ENCODE measurements around the gene DCAF6.

The DCAF6 gene

DNA sequence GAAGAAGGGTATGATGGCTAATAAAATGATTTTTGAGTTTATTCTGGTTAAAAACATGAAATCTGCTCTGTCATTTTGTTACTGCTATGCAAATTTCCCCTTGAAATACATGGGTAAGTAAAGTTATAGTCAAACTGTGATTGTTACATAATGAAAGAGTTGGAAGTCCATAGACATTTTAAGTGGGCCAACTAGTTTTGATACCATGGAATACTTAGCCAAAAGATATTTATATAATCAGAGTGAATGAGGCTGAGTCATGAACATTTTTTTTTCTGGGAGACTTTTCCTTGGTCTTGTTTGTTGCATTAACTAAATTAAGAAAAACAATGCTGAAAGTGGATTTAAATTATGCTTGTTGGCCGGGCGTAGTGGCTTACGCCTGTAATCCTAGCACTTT lies 58.6 kb downstream of the DCAF6 start:
- Histone ChIP-seq H3K36me3 (replicated peaks; ENCODE audit: low read depth, low read length) (peaks cover 6% of the 10 kb centered on the region), H3K9me3 (ENCODE audit: insufficient read depth, low read length) (no peaks in the 10 kb centered on the region), H3K27ac (ENCODE audit: low read length) (no peak overlapping the region), H3K4me2 (ENCODE audit: low read length) (peak overlapping the region; percentile 4; the same call in 1 of the 2 replicates), H4K20me1 (ENCODE audit: insufficient read depth, low read length) (no peaks in the 10 kb centered on the region), H3K4me3 (ENCODE audit: low read length) (no peak overlapping the region), H3K9ac (ENCODE audit: low read length) (no peak overlapping the region), H2AFZ (ENCODE audit: low read depth, low read length) (no peak overlapping the region), H3K4me1 (ENCODE audit: low read length) (peaks cover 25% of the 10 kb centered on the region), H3K79me2 (ENCODE audit: low read length) (no peaks in the 10 kb centered on the region), H3K27me3 (ENCODE audit: low read depth, low read length) (no peaks in the 10 kb centered on the region)
- no peak for TF ChIP-seq EZH2phosphoT487 (IDR thresholded peaks at IDR 0.05; ENCODE audit: low read depth)
- TF ChIP-seq, protein P1, sequence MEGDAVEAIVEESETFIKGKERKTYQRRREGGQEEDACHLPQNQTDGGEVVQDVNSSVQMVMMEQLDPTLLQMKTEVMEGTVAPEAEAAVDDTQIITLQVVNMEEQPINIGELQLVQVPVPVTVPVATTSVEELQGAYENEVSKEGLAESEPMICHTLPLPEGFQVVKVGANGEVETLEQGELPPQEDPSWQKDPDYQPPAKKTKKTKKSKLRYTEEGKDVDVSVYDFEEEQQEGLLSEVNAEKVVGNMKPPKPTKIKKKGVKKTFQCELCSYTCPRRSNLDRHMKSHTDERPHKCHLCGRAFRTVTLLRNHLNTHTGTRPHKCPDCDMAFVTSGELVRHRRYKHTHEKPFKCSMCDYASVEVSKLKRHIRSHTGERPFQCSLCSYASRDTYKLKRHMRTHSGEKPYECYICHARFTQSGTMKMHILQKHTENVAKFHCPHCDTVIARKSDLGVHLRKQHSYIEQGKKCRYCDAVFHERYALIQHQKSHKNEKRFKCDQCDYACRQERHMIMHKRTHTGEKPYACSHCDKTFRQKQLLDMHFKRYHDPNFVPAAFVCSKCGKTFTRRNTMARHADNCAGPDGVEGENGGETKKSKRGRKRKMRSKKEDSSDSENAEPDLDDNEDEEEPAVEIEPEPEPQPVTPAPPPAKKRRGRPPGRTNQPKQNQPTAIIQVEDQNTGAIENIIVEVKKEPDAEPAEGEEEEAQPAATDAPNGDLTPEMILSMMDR (IDR thresholded peaks at IDR 0.05; ENCODE audit: low read depth, low read length): no peak

DNA sequence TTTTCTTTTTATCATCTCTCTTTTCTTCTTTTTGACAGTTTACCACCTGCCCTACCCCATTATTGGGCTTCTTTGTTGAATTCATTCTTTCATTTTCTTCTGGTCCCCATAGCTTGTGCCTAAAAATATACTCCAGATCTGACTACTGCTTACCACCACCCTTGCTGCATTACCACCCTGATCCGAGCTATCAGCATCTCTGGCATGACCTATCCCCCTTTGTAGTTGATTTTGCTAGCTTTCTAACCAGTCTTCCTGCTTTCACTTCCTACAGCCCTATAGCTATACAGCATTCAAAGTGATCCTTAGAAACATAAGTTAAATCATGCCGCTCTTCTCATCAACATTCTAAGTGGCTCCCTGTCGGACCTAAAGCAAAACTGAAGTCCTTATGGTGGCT lies 59.8 kb downstream of the DCAF6 start:
- no peak overlapping the region for H3K9ac ChIP-seq (ENCODE audit: low read length)
- H3K4me2 ChIP-seq (ENCODE audit: low read length): peak overlapping the region; percentile 35
- peaks cover 25% of the 10 kb centered on the region for H3K4me1 ChIP-seq (ENCODE audit: low read length)
- no peak overlapping the region for H3K27ac ChIP-seq (ENCODE audit: low read length)
- TF ChIP-seq, protein P1 (IDR thresholded peaks at IDR 0.05; ENCODE audit: low read depth, low read length): no peak
- TF ChIP-seq EZH2phosphoT487 (IDR thresholded peaks at IDR 0.05; ENCODE audit: low read depth): no peak
- H3K9me3 ChIP-seq (ENCODE audit: insufficient read depth, low read length): no peaks in the 10 kb centered on the region
- H4K20me1 ChIP-seq (ENCODE audit: insufficient read depth, low read length): no peaks in the 10 kb centered on the region
- H3K27me3 ChIP-seq (ENCODE audit: low read depth, low read length): no peaks in the 10 kb centered on the region
- no peak overlapping the region for H3K4me3 ChIP-seq (ENCODE audit: low read length)
- H3K79me2 ChIP-seq (ENCODE audit: low read length): no peaks in the 10 kb centered on the region
- H2AFZ ChIP-seq (ENCODE audit: low read depth, low read length): no peak overlapping the region
- H3K36me3 ChIP-seq (replicated peaks; ENCODE audit: low read depth, low read length): peaks cover 6% of the 10 kb centered on the region

DNA sequence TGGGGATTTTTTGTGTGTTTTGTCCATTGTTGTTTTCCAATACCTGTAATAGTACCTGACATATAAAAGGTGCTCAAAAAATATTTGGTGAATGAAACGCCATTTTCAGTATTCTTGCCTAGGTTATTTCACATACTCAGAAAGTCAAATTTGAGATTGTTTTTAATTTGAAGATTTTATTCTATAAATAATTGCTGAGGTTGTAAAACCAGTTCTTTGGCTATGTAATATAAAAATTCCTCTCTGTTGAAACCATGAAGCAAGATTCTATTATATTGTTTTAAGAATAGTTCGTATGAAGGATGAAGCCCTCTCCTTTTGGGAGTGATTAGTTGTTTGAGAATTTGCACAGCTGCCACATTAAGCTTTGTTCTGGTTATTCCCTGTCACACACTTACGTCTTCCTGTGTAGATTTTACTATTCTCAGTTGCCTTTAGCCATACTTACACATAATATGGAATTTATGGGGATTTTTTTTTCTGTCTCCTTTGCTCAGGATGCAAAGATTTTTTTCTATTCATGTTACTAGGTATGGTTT lies 60.6 kb downstream of the DCAF6 start:
- Histone ChIP-seq H3K27ac (ENCODE audit: low read length) (no peak overlapping the region), H4K20me1 (ENCODE audit: insufficient read depth, low read length) (no peaks in the 10 kb centered on the region), H3K4me1 (ENCODE audit: low read length) (peaks cover 25% of the 10 kb centered on the region), H3K36me3 (replicated peaks; ENCODE audit: low read depth, low read length) (peaks cover 6% of the 10 kb centered on the region), H3K79me2 (ENCODE audit: low read length) (no peaks in the 10 kb centered on the region), H3K9ac (ENCODE audit: low read length) (no peak overlapping the region), H3K4me3 (ENCODE audit: low read length) (no peak overlapping the region), H3K4me2 (ENCODE audit: low read length) (no peak overlapping the region), H3K27me3 (ENCODE audit: low read depth, low read length) (no peaks in the 10 kb centered on the region), H2AFZ (ENCODE audit: low read depth, low read length) (no peak overlapping the region), H3K9me3 (ENCODE audit: insufficient read depth, low read length) (no peaks in the 10 kb centered on the region)
- TF ChIP-seq, protein P1 (IDR thresholded peaks at IDR 0.05; ENCODE audit: low read depth, low read length): no peak
- TF ChIP-seq EZH2phosphoT487 (IDR thresholded peaks at IDR 0.05; ENCODE audit: low read depth): no peak

DNA sequence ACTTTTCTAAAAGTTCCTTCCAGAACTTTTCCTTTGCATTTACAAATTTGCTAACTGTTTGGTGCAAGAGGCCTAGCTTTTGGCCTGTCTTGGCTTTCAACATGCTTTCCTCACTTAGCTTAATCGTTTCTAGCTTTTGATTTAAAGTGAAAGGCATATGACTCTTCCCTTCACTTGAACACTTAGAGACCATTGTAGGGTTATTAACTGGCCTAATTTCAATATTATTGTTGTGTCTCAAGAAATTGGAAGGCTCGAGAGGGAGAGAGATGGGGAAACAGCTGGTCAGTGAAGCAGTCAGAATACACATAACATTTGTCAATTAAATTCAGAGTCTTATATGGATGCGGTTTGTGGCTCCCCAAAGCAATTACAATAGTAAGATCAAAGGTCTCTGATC lies 63.4 kb downstream of the DCAF6 start:
- Histone ChIP-seq H3K79me2 (ENCODE audit: low read length) (no peaks in the 10 kb centered on the region), H3K4me1 (ENCODE audit: low read length) (peaks cover 18% of the 10 kb centered on the region), H4K20me1 (ENCODE audit: insufficient read depth, low read length) (no peaks in the 10 kb centered on the region), H3K9ac (ENCODE audit: low read length) (no peak overlapping the region), H3K27me3 (ENCODE audit: low read depth, low read length) (no peaks in the 10 kb centered on the region), H3K4me3 (ENCODE audit: low read length) (no peak overlapping the region), H3K9me3 (ENCODE audit: insufficient read depth, low read length) (no peaks in the 10 kb centered on the region), H2AFZ (ENCODE audit: low read depth, low read length) (no peak overlapping the region), H3K4me2 (ENCODE audit: low read length) (no peak overlapping the region), H3K27ac (ENCODE audit: low read length) (no peak overlapping the region), H3K36me3 (replicated peaks; ENCODE audit: low read depth, low read length) (no peaks in the 10 kb centered on the region)
- no peak for TF ChIP-seq EZH2phosphoT487 (IDR thresholded peaks at IDR 0.05; ENCODE audit: low read depth)
